Activated CD4-positive, alpha-beta memory T cell treated with anti-CD3 and anti-CD28 coated beads, Interleukin-2, amount 10 ng/mL, durations not matched to agents 7 days and 5 days (primary cell): ENCODE results near the gene LPGAT1. TPM values are rescaled to one million over a fixed set of nuclear protein-coding genes. Genes with fewer than 3 reads are reported as not detected.

ENCODE experiments used
- CTCF ChIA-PET: fragments of 350-600 bp; sonication (Branson Sonifier 250); formaldehyde crosslinking; loops from one replicate; lab custom pipeline; 2021; ENCODE audit warnings: antibody characterized with exemption, inconsistent platforms; lab: Charles Lee
- POLR2A ChIA-PET: fragments of 350-600 bp; sonication (Branson Sonifier 250); formaldehyde crosslinking; loops from one replicate; lab custom pipeline; 2021; ENCODE audit warnings: antibody characterized with exemption; lab: Charles Lee
- DNase-seq: peaks from one replicate; pipeline ENCODE4 v3.0.0-alpha.2; 2020
- H3K27ac Mint-ChIP-seq: one replicate; pipeline ENCODE4 v1.8.0; 2021; ENCODE audit warnings: mild to moderate bottlenecking, mixed read lengths
- H3K27me3 Mint-ChIP-seq: one replicate; pipeline ENCODE4 v1.8.0; 2021; ENCODE audit warnings: mixed read lengths
- H3K36me3 Mint-ChIP-seq: one replicate; pipeline ENCODE4 v1.8.0; 2021; ENCODE audit warnings: low read depth, mixed read lengths
- H3K4me1 Mint-ChIP-seq: one replicate; pipeline ENCODE4 v1.8.0; 2021; ENCODE audit warnings: mixed read lengths
- H3K4me3 Mint-ChIP-seq: one replicate; pipeline ENCODE4 v1.8.0; 2021; ENCODE audit warnings: mild to moderate bottlenecking, mixed read lengths
- H3K9me3 Mint-ChIP-seq: one replicate; pipeline ENCODE4 v1.8.0; 2021; ENCODE audit warnings: mixed read lengths
- total RNA-seq, 2 experiments: library from RNA; stranded (reverse); gene quantifications; one replicate each; pipeline ENCODE4 v1.2.3, GENCODE V29; 2021

The LPGAT1 gene
- total RNA-seq, 2 experiments from 2014 or later: 52.6 to 55.2 TPM

DNA sequence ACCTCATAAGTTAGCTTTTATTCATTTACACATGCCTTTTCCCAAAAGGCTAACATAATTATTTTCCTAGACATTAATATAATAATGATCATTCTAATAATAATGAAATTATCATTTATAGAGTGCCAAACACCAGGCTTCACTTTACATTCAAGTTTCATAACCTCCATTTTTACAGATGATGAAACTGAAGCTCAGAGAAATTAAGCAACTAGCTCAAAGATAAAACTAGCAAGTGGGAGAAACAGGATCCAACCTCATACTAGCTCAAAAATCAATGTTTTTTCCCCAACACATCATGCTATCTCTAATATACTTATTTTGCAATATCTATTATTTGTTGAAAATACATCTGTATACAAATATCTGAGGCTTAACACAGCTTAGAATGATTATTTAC is 14.0 kb downstream of the LPGAT1 start:
- H3K9me3 Mint-ChIP-seq: no peaks in the 10 kb centered on the region
- POLR2A ChIA-PET: interaction anchor here (1.2 to 1.4 kb wide), 2 partner anchors 12 to 118 kb away, joined by 4 to 5 read pairs; no protein-coding TSS in a partner anchor
- no peaks in the 10 kb centered on the region for H3K4me1 Mint-ChIP-seq
- DNase-seq: no peak
- no peaks in the 10 kb centered on the region for H3K27me3 Mint-ChIP-seq
- H3K36me3 Mint-ChIP-seq: peaks cover 31% of the 10 kb centered on the region
- H3K27ac Mint-ChIP-seq: no peak overlapping the region
- CTCF ChIA-PET: interaction anchor here (0.6 to 1.0 kb wide), 2 partner anchors 32 to 111 kb away, joined by 3 read pairs; no protein-coding TSS in a partner anchor
- H3K4me3 Mint-ChIP-seq: no peak overlapping the region

DNA sequence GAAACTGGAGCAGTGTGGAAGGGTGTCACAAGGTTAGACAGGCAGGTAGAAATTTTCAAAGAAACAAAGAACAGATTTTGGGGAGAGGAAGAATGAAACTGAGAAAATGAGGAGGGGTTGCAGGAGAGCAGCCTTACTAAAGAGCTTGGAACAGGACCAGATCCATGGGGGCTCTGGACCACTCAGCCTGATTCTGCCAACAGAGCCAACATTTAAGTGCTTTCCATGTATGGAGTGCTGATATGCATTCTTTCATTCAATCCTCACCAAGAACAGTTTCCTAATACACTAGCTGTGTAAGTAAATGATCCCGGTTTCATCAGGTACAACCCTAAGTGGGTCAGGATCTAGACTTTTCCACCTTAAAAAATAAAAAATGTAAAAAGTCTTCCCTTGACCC is 16.2 kb downstream of the LPGAT1 start:
- DNase-seq: no peak
- POLR2A ChIA-PET: no interaction called here
- no peak overlapping the region for H3K27ac Mint-ChIP-seq
- H3K36me3 Mint-ChIP-seq: peaks cover 28% of the 10 kb centered on the region
- no peaks in the 10 kb centered on the region for H3K9me3 Mint-ChIP-seq
- no peak overlapping the region for H3K4me3 Mint-ChIP-seq
- no peaks in the 10 kb centered on the region for H3K27me3 Mint-ChIP-seq
- H3K4me1 Mint-ChIP-seq: no peaks in the 10 kb centered on the region
- CTCF ChIA-PET: interaction anchor here (1.3 kb wide), 1 partner anchor 220 kb away, joined by 4 read pairs; no protein-coding TSS in a partner anchor

DNA sequence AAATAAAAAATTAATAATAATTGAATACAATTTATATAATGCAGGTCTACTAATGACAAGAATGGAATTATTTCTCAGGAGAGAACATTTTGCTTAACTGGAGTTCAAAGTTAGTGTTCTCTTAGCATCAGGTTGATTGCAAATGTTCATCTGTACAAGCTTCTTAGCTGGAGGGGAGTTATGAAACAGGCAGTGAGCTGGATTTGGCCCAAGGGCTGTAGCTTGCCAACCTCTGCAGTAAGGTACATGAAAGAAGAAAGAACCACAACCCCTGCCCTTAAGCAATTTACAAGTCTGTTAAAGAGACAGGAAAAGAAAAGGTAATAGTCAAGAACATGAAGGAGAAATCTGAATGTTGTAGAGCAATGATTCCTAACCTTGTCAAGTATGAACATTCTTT is 17.0 kb downstream of the LPGAT1 start:
- Mint-ChIP-seq H3K36me3 (peaks cover 33% of the 10 kb centered on the region), H3K27ac (no peak overlapping the region), H3K27me3 (no peaks in the 10 kb centered on the region), H3K9me3 (no peaks in the 10 kb centered on the region), H3K4me3 (no peak overlapping the region), H3K4me1 (no peaks in the 10 kb centered on the region)
- ChIA-PET POLR2A (no interaction called here), CTCF (no interaction called here)
- DNase-seq: no peak

DNA sequence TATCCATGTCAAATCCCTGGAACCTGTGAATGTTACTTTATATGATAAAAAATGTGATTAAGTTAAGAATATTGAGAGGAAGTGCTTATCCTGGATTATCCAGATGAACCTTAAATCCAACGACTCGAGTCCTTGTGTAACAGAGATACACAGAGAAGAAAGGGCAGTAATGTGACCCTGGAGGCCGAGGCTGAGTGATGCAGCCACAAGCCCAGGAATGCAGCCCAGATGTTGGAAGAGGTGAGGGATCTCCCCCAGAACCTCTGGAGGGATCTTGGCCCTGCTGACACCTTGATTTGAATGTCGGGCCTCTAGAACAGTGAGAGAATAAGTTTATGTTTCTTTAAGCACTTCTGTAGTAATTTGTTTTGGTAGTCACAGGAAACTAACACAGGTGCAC is 18.0 kb downstream of the LPGAT1 start:
- ChIA-PET POLR2A (no interaction called here), CTCF (no interaction called here)
- H3K36me3 Mint-ChIP-seq: peaks cover 34% of the 10 kb centered on the region
- DNase-seq: no peak
- no peak overlapping the region for H3K4me3 Mint-ChIP-seq
- no peak overlapping the region for H3K27ac Mint-ChIP-seq
- no peaks in the 10 kb centered on the region for H3K27me3 Mint-ChIP-seq
- H3K4me1 Mint-ChIP-seq: no peaks in the 10 kb centered on the region
- peaks cover 2% of the 10 kb centered on the region for H3K9me3 Mint-ChIP-seq

DNA sequence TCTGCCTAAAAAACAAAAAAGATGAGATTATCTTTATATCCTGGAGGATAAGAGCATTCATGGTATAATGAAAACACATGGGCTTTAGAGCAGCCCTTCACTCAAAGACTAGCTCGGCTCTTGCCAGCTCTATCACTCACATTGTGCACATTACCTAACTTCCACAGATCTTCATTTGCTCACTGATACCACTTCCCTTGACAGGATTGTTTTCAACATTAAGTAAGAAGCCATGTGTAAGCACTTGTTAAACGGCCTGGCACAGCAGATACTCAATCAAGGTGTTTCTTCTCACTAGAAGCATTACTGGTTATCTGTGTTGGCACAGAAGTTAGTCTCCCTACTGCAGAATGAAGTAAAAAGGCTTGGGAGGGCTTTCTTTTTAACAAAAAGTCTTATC is 18.7 kb downstream of the LPGAT1 start:
- Mint-ChIP-seq H3K36me3 (peaks cover 41% of the 10 kb centered on the region), H3K4me1 (no peaks in the 10 kb centered on the region), H3K27me3 (no peaks in the 10 kb centered on the region), H3K4me3 (no peak overlapping the region), H3K9me3 (peaks cover 2% of the 10 kb centered on the region), H3K27ac (no peak overlapping the region)
- no peak for DNase-seq
- POLR2A ChIA-PET: no interaction called here
- CTCF ChIA-PET: no interaction called here

DNA sequence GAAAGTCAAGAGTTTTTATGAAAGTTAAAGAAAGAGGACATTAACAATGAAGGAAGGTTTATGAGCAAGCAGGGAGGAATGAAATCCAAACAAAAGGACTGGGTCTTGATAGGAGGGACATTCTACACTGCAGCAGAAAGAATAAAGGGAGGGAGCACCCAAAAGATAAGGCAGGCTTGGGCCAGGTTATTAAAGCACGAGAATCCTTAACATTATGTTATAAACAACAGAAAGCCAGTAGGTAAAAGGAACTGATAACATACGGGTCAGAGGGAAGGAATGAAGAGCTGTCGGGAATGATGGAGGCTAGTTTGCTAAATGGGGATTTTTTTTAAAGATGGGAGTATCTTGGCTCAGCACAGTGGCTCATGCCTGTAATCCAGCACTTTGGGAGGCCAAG is 19.4 kb downstream of the LPGAT1 start:
- Mint-ChIP-seq H3K9me3 (peaks cover 4% of the 10 kb centered on the region), H3K27me3 (no peaks in the 10 kb centered on the region), H3K4me1 (no peaks in the 10 kb centered on the region), H3K27ac (no peak overlapping the region), H3K36me3 (peaks cover 44% of the 10 kb centered on the region), H3K4me3 (no peak overlapping the region)
- CTCF ChIA-PET: no interaction called here
- POLR2A ChIA-PET: no interaction called here
- DNase-seq: no peak

DNA sequence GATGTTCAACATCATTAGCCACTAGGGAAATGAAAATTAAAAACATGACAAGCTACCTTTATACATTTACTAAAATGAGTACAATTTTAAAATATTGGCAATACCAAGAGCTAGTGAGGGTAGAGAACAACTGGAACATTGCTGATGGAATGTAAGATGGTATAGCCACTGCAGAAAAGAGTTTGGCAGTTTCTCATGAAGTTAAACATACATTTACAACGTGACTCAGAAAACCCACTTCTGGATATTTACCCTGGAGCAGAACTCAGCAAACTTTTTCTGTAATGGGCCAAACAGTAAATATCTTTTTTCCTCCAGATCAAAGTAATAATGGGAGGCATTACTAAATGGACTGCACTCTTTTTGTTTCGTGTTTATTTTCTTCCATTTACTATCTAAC is 22.1 kb downstream of the LPGAT1 start:
- H3K4me3 Mint-ChIP-seq: no peak overlapping the region
- peaks cover 57% of the 10 kb centered on the region for H3K36me3 Mint-ChIP-seq
- no peaks in the 10 kb centered on the region for H3K27me3 Mint-ChIP-seq
- H3K9me3 Mint-ChIP-seq: peaks cover 4% of the 10 kb centered on the region
- no peak for DNase-seq
- POLR2A ChIA-PET: no interaction called here
- H3K4me1 Mint-ChIP-seq: no peaks in the 10 kb centered on the region
- CTCF ChIA-PET: no interaction called here
- H3K27ac Mint-ChIP-seq: no peak overlapping the region

DNA sequence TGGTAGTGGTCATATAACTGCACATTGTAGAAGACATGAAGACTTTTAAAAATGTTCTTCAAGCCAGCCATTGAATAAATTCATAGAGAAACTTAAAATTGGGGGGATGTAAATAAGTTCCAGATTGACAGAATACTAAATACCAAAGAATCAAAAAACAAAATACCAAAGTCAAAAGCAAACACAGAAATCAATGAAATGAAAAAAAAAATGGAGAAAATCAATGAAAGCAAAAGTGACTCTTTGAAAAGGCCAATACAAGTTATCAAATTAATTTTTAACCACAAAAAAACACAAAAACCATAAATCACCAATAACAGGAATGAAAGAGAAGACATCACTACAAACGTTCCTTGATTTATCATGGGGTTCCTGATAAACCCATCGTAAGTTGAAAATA is 25.6 kb downstream of the LPGAT1 start:
- H3K9me3 Mint-ChIP-seq: peaks cover 8% of the 10 kb centered on the region
- no peak for DNase-seq
- H3K27me3 Mint-ChIP-seq: no peaks in the 10 kb centered on the region
- H3K27ac Mint-ChIP-seq: no peak overlapping the region
- H3K4me3 Mint-ChIP-seq: no peak overlapping the region
- CTCF ChIA-PET: no interaction called here
- no peaks in the 10 kb centered on the region for H3K4me1 Mint-ChIP-seq
- peaks cover 70% of the 10 kb centered on the region for H3K36me3 Mint-ChIP-seq
- POLR2A ChIA-PET: no interaction called here

DNA sequence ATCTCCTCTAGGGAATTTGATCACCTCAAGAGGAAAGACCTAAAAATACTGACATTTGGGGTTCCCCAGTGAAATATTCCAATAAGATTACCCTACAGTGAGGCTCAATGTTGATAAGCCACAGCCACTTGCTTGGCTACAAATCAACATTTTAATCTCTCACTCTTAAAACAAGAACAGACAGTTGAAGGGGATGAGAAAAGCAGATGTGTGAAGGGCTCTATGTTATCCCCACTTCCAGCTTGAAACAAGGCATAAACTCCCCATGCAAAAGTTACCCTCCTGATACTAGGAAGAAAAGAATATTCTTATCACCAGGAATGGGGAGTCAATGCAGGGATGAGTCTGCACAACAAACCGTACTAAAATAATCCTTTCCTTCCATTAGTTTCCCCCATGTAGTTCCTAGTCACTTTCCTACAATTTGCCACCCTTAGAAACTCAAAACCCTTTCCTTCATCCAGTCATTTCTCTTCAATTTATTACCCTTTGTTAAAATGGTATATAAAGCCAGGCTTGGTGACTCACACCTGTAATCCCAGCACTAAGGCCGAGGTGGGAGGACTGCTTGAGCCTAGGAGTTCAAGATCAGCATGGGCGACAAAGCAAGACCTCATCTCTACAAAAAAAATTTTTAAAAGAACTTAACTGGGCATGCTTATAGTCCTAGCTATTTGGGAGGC is 29.5 kb downstream of the LPGAT1 start:
- CTCF ChIA-PET: interaction anchor here (0.6 kb wide), 1 partner anchor 18 kb away, joined by 5 read pairs; no protein-coding TSS in a partner anchor
- Mint-ChIP-seq H3K27ac (no peak overlapping the region), H3K4me3 (no peak overlapping the region), H3K27me3 (no peaks in the 10 kb centered on the region), H3K36me3 (peaks cover 49% of the 10 kb centered on the region), H3K4me1 (no peaks in the 10 kb centered on the region), H3K9me3 (peaks cover 4% of the 10 kb centered on the region)
- POLR2A ChIA-PET: no interaction called here
- no peak for DNase-seq

DNA sequence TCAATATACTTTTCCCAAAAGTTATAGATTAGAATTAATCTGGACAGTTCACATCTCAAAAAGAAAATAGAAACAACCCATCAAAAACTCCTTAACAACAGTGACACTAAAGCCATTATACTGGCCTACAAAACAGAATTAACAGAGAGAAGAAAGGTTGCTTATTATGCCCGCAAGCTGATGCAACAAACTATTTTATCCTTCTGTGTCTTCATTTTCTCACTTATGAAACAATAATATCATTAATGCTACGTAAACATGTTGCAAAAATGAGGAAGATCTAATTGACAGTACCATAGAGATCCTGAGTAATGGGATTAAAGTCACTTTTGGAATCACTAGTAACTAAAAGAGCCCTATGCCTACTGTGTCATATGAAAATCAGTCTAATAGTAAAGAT is 32.6 kb downstream of the LPGAT1 start:
- CTCF ChIA-PET: interaction anchor here (0.9 kb wide), 1 partner anchor 100 kb away, joined by 5 read pairs; no protein-coding TSS in a partner anchor

DNA sequence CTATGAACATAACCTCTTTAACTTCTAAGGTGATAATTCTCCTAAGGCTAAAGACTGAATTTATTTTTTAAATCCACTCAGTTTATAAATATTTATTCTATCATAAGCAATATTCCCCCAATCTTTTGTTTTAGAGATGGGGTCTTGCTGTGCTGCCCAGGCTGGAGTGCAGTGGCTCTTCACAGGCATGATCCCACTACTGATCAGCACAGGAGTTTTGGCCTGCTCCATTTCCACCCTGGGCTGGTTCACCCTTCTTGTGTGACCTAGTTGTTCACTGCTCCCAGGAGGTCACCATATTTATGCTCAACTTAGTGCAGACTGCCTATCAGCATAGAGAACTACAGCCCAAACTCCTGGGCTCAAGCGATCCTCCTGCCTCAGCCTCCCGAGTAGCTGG is 38.6 kb downstream of the LPGAT1 start:
- CTCF ChIA-PET: no interaction called here

More for the DNA sequence above, 32.6 kb downstream of the LPGAT1 start:
- Mint-ChIP-seq H3K4me3 (no peak overlapping the region), H3K27me3 (no peaks in the 10 kb centered on the region), H3K4me1 (no peaks in the 10 kb centered on the region), H3K27ac (no peak overlapping the region), H3K9me3 (peaks cover 2% of the 10 kb centered on the region), H3K36me3 (peaks cover 31% of the 10 kb centered on the region)
- DNase-seq: no peak
- POLR2A ChIA-PET: no interaction called here

DNA sequence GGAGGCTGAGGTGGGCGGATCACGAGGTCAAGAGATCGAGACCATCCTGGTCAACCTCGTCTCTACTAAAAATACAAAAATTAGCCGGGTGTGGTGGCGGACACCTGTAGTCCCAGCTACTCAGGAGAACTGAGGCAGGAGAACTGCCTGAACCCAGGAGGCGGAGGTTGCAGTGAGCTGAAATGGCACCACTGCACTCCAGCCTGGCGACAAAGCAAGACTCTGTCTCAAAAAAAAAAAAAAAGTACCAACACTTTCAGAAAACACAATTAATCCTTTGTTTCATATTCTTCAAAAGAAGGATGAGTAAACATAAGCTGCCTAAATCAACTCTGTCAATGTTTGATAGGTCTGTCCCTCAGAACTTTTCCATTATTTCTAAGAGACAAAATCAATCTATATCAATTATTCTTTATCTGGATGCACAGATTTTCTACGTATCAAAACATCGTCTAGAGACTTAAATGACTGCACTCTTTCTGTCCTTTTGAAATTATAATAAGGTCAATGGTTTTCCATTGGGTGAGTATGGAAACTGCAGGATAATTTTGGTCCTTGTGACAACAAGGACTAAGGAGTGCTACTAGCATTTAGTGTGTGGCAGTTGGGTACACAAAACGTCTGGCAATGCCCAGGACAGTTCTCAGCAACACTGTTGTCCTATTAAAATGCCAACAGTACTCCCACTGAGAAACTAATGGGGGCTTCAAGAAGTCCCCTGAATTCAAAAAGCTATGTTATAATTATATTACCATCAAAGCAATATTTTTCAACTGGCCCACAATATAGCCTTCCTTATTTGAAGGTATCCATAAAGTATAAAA is 40.7 kb downstream of the LPGAT1 start:
- Mint-ChIP-seq H3K4me1 (peaks cover 2% of the 10 kb centered on the region), H3K27me3 (no peaks in the 10 kb centered on the region), H3K27ac (no peak overlapping the region), H3K4me3 (no peak overlapping the region), H3K9me3 (no peaks in the 10 kb centered on the region), H3K36me3 (peaks cover 16% of the 10 kb centered on the region)
- DNase-seq: no peak
- ChIA-PET POLR2A (no interaction called here), CTCF (interaction anchor here (1.1 kb wide), 1 partner anchor 86 kb away, joined by 3 read pairs; no protein-coding TSS in a partner anchor)

More for the DNA sequence above, 38.6 kb downstream of the LPGAT1 start:
- Mint-ChIP-seq H3K4me3 (no peak overlapping the region), H3K27me3 (no peaks in the 10 kb centered on the region), H3K36me3 (peaks cover 19% of the 10 kb centered on the region), H3K27ac (no peak overlapping the region), H3K4me1 (no peaks in the 10 kb centered on the region), H3K9me3 (no peaks in the 10 kb centered on the region)
- no peak for DNase-seq
- POLR2A ChIA-PET: no interaction called here

DNA sequence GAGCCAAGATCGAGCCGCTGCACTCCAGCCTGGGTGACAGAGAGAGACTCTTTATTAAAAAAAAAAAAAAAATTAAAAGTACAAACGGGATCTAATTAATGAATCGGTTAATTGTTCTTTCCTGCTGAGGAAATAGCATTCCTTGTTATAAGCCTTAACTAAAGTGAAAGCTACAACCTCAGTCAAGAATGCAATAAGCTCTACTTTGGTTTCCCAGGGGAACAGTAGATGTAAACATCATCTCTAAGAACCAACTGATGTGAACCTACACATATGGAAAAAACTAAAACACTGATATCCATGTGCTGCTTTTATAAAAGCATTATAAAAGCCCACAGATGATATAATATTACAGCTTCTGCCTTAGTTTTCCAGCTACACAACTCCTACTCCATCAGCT is 41.9 kb downstream of the LPGAT1 start:
- H3K9me3 Mint-ChIP-seq: no peaks in the 10 kb centered on the region
- H3K4me1 Mint-ChIP-seq: peaks cover 7% of the 10 kb centered on the region
- H3K4me3 Mint-ChIP-seq: no peak overlapping the region
- POLR2A ChIA-PET: interaction anchor here (0.6 kb wide), 1 partner anchor 10 kb away, joined by 3 read pairs; no protein-coding TSS in a partner anchor
- no peak overlapping the region for H3K27ac Mint-ChIP-seq
- no peak for DNase-seq
- no peaks in the 10 kb centered on the region for H3K27me3 Mint-ChIP-seq
- CTCF ChIA-PET: interaction anchor here (1.1 kb wide), 1 partner anchor 85 kb away, joined by 3 read pairs; no protein-coding TSS in a partner anchor
- H3K36me3 Mint-ChIP-seq: peaks cover 19% of the 10 kb centered on the region
